Astrocyte of the cerebellum (primary cell): ENCODE measurements around the gene PHF12.

ENCODE experiments used
- DNase-seq: peaks from one replicate; pipeline ENCODE4 v3.0.0-alpha.2; 2011; ENCODE audit warnings: low read depth
- H3K4me3 ChIP-seq: 2 replicates; pipeline ENCODE4 v1.5.1; 2011; ENCODE audit warnings: mild to moderate bottlenecking, low read depth, low read length, moderate library complexity
- CTCF ChIP-seq: IDR thresholded peaks from 2 replicates; pipeline ENCODE4 v1.5.1; 2012; ENCODE audit warnings: low read length, low read depth, moderate library complexity, mild to moderate bottlenecking; ENCODE audit errors: missing control alignments
- in situ Hi-C: cut with HindIII; loops from 2 replicates; pipeline ENCODE4 v1.10.0; 2017; ENCODE audit warnings: low sequenced_read_pairs

PHF12 gene

GRCh38 chr17:28951428-28951990 lies at the start of gene PHF12:
Gene PHF12 (minus strand): TSS chr17:28951518. CDS start chr17:28950960, 558 bp downstream.
- in situ Hi-C loops, result no loop called here
- H3K4me3 ChIP-seq, result peak within 1 kb of the TSS; percentile 93
- peak; percentile 100 for DNase-seq
- TF ChIP-seq CTCF, result no peak

GRCh38 chr17:29000973-29001372 lies 49.7 kb upstream of the PHF12 start:
- no peak overlapping the region for H3K4me3 ChIP-seq
- TF ChIP-seq CTCF, result no peak

GRCh38 chr17:28999206-28999605 lies 47.9 kb upstream of the PHF12 start:
- no peak overlapping the region for H3K4me3 ChIP-seq
- TF ChIP-seq CTCF, result no peak
- no peak for DNase-seq
- in situ Hi-C loops, result no loop called here

More at GRCh38 chr17:29000973-29001372, 49.7 kb upstream of the PHF12 start:
- in situ Hi-C loops, result no loop called here
- no peak for DNase-seq

- in situ Hi-C loops, result no loop called here
- TF ChIP-seq CTCF, result no peak
- no peak overlapping the region for H3K4me3 ChIP-seq
- DNase-seq, result no peak
Observed at GRCh38 chr17:28997806-28998205, 46.5 kb upstream of the PHF12 start.

GRCh38 chr17:28996554-28997096 lies 45.3 kb upstream of the PHF12 start:
- H3K4me3 ChIP-seq, result no peak overlapping the region

GRCh38 chr17:28993645-28994426 lies 42.5 kb upstream of the PHF12 start:
- DNase-seq, result no peak
- no peak overlapping the region for H3K4me3 ChIP-seq
- in situ Hi-C loops, result no loop called here
- TF ChIP-seq CTCF, result no peak

More at GRCh38 chr17:28996554-28997096, 45.3 kb upstream of the PHF12 start:
- TF ChIP-seq CTCF, result no peak
- in situ Hi-C loops, result no loop called here
- DNase-seq, result no peak
